ENCODE measurements around the gene ARL3.

DNA sequence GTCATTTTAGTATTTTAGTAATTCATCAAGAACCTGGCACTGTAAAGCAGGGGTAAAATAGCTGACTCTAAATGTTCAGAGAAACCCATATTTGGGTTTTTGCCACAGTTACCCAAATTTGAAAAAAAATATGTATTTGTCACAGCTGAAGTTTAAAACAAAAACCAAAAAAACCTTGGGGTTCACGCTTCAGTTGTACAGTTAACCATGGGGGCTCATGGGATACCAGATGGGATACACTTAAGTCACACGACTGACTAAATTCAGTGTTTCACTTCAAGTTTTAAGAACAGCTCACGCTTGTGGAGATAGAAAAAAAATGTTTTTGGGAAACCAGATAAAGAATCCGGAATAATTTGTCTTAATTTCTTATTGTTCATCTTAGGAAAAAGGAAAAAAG lies 2.1 kb downstream of the ARL3 start:
- TF ChIP-seq, protein P1, sequence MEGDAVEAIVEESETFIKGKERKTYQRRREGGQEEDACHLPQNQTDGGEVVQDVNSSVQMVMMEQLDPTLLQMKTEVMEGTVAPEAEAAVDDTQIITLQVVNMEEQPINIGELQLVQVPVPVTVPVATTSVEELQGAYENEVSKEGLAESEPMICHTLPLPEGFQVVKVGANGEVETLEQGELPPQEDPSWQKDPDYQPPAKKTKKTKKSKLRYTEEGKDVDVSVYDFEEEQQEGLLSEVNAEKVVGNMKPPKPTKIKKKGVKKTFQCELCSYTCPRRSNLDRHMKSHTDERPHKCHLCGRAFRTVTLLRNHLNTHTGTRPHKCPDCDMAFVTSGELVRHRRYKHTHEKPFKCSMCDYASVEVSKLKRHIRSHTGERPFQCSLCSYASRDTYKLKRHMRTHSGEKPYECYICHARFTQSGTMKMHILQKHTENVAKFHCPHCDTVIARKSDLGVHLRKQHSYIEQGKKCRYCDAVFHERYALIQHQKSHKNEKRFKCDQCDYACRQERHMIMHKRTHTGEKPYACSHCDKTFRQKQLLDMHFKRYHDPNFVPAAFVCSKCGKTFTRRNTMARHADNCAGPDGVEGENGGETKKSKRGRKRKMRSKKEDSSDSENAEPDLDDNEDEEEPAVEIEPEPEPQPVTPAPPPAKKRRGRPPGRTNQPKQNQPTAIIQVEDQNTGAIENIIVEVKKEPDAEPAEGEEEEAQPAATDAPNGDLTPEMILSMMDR (IDR thresholded peaks at IDR 0.05; ENCODE audit: low read depth, low read length): no peak
- TF ChIP-seq POLR2A (IDR thresholded peaks at IDR 0.05; ENCODE audit: extremely low read depth, insufficient read length) (no peak), MYC (IDR thresholded peaks at IDR 0.05; ENCODE audit: low read depth, low read length) (no peak)

Data from NB4 (cell line).